K562 treated with DMSO at 1 percent for 48 hours (cell line): ENCODE results near the gene FBXO47. TPM values are rescaled to one million over a fixed set of nuclear protein-coding genes. Genes with fewer than 3 reads are reported as not detected.

Experiments
- total RNA-seq: library from RNA; unstranded; fragments of 300-600 nt; gene quantifications from 2 replicates; pipeline ENCODE4 v1.2.3, GENCODE V29; 2022; ENCODE audit warnings: low replicate concordance; ENCODE audit errors: extremely low read depth

Gene FBXO47
- total RNA-seq, result not detected in 2 replicates

DNA sequence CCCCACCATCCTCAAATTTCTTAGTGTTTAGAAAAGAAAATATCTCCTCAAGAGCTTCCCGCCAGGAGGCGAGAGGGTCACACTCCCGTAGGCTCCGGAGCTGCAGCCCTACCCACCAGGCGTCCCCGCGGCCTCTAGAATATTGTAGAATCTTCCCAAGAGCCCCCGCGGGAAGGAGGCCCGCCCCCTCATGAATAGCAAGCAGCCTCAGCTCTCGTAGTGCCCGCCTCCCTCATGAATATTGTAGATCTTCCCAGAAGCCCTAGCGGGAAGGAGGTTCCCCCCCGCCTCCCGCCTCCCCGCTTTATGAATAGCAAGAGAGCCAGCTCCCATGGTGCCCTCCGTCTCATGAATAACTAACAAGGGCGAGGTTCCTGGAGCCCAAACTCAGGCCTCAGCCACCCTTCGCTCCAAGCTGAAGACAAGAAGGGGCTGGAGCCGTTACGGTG lies at the start of gene FBXO47:
TSS of gene FBXO47 (minus strand) at position 114 of the 449 bp plus-strand sequence. CDS start 4,378 bp downstream, outside the sequence.

GRCh38 chr17:38925263-38925995 lies 41.8 kb downstream of the FBXO47 start, which contains the start of gene LASP1NB:
LASP1NB (plus strand) TSS chr17:38925614.

Other genes starting within 250 kb of the FBXO47 start
- not detected in 2 replicates for gene CISD3, start 237.1 kb downstream of the FBXO47 start, total RNA-seq
- gene PCGF2, start 219.1 kb downstream of the FBXO47 start, total RNA-seq, result not detected in 2 replicates
- 1,392 TPM in 1 of 2 replicates, not detected in the other for gene PSMB3, start 214.7 kb downstream of the FBXO47 start, total RNA-seq
- gene PIP4K2B, start 167.8 kb downstream of the FBXO47 start, total RNA-seq, result not detected in 2 replicates
- not detected in 2 replicates for gene CWC25, start 142.1 kb downstream of the FBXO47 start, total RNA-seq
- gene RPL23, start 113.7 kb downstream of the FBXO47 start, total RNA-seq, result 2,930 TPM in 1 of 2 replicates, not detected in the other
- not detected in 2 replicates for gene LASP1, start 97.3 kb downstream of the FBXO47 start, total RNA-seq
- gene PLXDC1, start 184.2 kb upstream of the FBXO47 start, total RNA-seq, result not detected in 2 replicates
- not detected in 2 replicates for gene ARL5C, start 198.8 kb upstream of the FBXO47 start, total RNA-seq
- gene CACNB1, start 230.3 kb upstream of the FBXO47 start, total RNA-seq, result not detected in 2 replicates
- 2,946 and 5,168 TPM in 2 replicates for gene RPL19, start 232.9 kb upstream of the FBXO47 start, total RNA-seq